Adrenal gland (tissue), 12 donors: ENCODE data around the gene SCFD2. TPM values are rescaled to one million over a fixed set of nuclear protein-coding genes. Genes with fewer than 3 reads are reported as not detected.
"Not testable (repeated sequence)": the region's sequence is repeated elsewhere in the genome, so short reads cannot be mapped to it uniquely, and the experiment has no call there.

Experiments
- DNase-seq, 7 donors: peaks; one replicate each; pipeline ENCODE4 v3.0.0-alpha.2; 2019 to 2020
- H3K27ac ChIP-seq, 5 donors: fragments of 200-600 bp; sonication (generic) in 4 of 5; 1 replicate in 3 of 5; 2 replicates in 2 of 5; pipeline versions ENCODE4 v1.5.1 to v1.8.0; 2016 to 2020; ENCODE audit warnings: mild to moderate bottlenecking in 1 of 5
- H3K27me3 ChIP-seq: fragments of 200-600 bp; 2 replicates; pipeline ENCODE4 v1.8.0; 2021
- H3K36me3 ChIP-seq, 2 donors: fragments of 200-600 bp; replicated peaks in 1 of 2; 1 replicate in 1 of 2; 2 replicates in 1 of 2; pipeline versions ENCODE4 v1.5.1 to v1.8.0; 2018 to 2022
- H3K4me1 ChIP-seq, 2 donors: fragments of 200-600 bp; replicated peaks in 1 of 2; 1 replicate in 1 of 2; 2 replicates in 1 of 2; pipeline versions ENCODE4 v1.5.1 to v1.8.0; 2018 to 2021
- H3K4me3 ChIP-seq, 4 donors: fragments of 200-600 bp; sonication (generic) in 3 of 4; one replicate each; pipeline ENCODE4 v1.5.1; 2016 to 2018
- H3K9me3 ChIP-seq, 3 donors: fragments of 200-600 bp; sonication (generic) in 1 of 3; replicated peaks in 1 of 3; 1 replicate in 2 of 3; 2 replicates in 1 of 3; pipeline versions ENCODE4 v1.5.1 to v1.8.0; 2016 to 2021
- CTCF ChIP-seq, 6 experiments: fragments of 450-650 bp in 4 of 6; fragments of 200-600 bp in 2 of 6; sonication (generic) in 1 of 6; IDR thresholded peaks; 1 replicate in 5 of 6; 2 replicates in 1 of 6; pipeline versions ENCODE4 v1.5.1 to v1.8.0; 2016 to 2021; ENCODE audit warnings: antibody characterized with exemption in 6 of 6, mild to moderate bottlenecking in 2 of 6, moderate library complexity in 1 of 6
- POLR2A ChIP-seq, 2 donors: fragments of 450-650 bp; IDR thresholded peaks; one replicate each; pipeline ENCODE4 v1.6.1; 2017; ENCODE audit warnings: antibody characterized with exemption in 2 of 2, mild to moderate bottlenecking in 2 of 2, moderate library complexity in 1 of 2
- WGBS, 4 donors: extraction: QIAGEN DNeasy Blood & Tissue Kit in 2 of 4; methylation state at CpG; one replicate each; pipeline versions ENCODE4 v1.1.5 to v1.1.7; 2013 to 2017; 5-methylcytosine and 5-hydroxymethylcytosine counted together
- intact Hi-C, 2 donors: fragments of 100-400 bp; cut with DNase I; formaldehyde crosslinking; loops; one replicate each; pipeline versions ENCODE4 v1.14.1 to v1.15.0; 2022 to 2023
- polyA plus RNA-seq, 3 donors: library from polyadenylated mRNA; stranded (reverse); fragments of 200-250 nt in 2 of 3; fragments of 350-450 nt in 1 of 3; fragmentation: Illumina TruSeq in 1 of 3; extraction: RNeasy Lipid Tissue Mini Kit (QIAGEN cat#74804) in 1 of 3; gene quantifications; one replicate each; pipeline ENCODE4 v1.2.3, GENCODE V29; 2013 to 2014
- total RNA-seq, 9 donors: library from RNA; depleted of rRNA in 4 of 9; stranded (reverse); fragments of >200 nt in 4 of 9; fragments of 120-200 nt in 1 of 9; fragmentation: NEBNext Ultra II Directional in 1 of 9; extraction: Animal tissue kit (Norgen Biotek cat#: 25700) in 1 of 9; gene quantifications; one replicate each; pipeline versions ENCODE4 v1.1.0 to v1.2.4, GENCODE V29; 2013 to 2023
- donor health status: healthy with polysubstance abuse.
- donor health status: Bipolar disorder and iron deficiency.
- donor health status: DM: yes; HTN: yes; CAD: no.
- donor health status: DM: no; HTN: no; CAD: no.
- donor health status: DM: no; HTN: no; CAD: no.
- donor health status: DM: yes; HTN: yes; CAD: no.

Gene SCFD2
- total and polyA plus RNA-seq, 12 donors = 5.2 to 34.9 (median 23.4) TPM

- Histone ChIP-seq H3K4me3 (no peak overlapping the region), H3K9me3 (no peaks in the 10 kb centered on the region), H3K4me1 (no peaks in the 10 kb centered on the region), H3K27ac (no peak overlapping the region), H3K36me3 (no peaks in the 10 kb centered on the region), H3K27me3 (no peaks in the 10 kb centered on the region)
- intact Hi-C loops = no loop called here
- DNase-seq = no peak
- WGBS, 4 donors = 93 to 96% (median 94%) methylated on average over 2 of the region's 2 CpGs
- TF ChIP-seq POLR2A (IDR thresholded peaks at IDR 0.05) (no peak), CTCF (IDR thresholded peaks at IDR 0.05) (no peak)
Observed at GRCh38 chr4:53040459-53040815, 325.4 kb downstream of the SCFD2 start.

GRCh38 chr4:53039741-53040458 is 326.0 kb downstream of the SCFD2 start:
- intact Hi-C loops = no loop called here
- WGBS, 4 donors = 68 to 81% (median 72%) methylated on average over 4 of the region's 4 CpGs

GRCh38 chr4:53037892-53038291 is 328.0 kb downstream of the SCFD2 start:
- no peaks in the 10 kb centered on the region for H3K36me3 ChIP-seq
- DNase-seq = no peak
- no peak overlapping the region for H3K27ac ChIP-seq
- WGBS, 4 donors = 65 to 73% (median 69%) methylated on average over 1 of the region's 1 CpG
- no peaks in the 10 kb centered on the region for H3K27me3 ChIP-seq
- TF ChIP-seq POLR2A (IDR thresholded peaks at IDR 0.05) = no peak
- no peak for TF ChIP-seq CTCF (IDR thresholded peaks at IDR 0.05)
- H3K4me3 ChIP-seq = no peak overlapping the region
- intact Hi-C loops = no loop called here
- no peaks in the 10 kb centered on the region for H3K4me1 ChIP-seq
- no peaks in the 10 kb centered on the region for H3K9me3 ChIP-seq

More at GRCh38 chr4:53039741-53040458, 326.0 kb downstream of the SCFD2 start:
- no peaks in the 10 kb centered on the region for H3K36me3 ChIP-seq
- H3K4me1 ChIP-seq = no peaks in the 10 kb centered on the region
- no peak for TF ChIP-seq CTCF (IDR thresholded peaks at IDR 0.05)
- TF ChIP-seq POLR2A (IDR thresholded peaks at IDR 0.05) = no peak
- H3K9me3 ChIP-seq = no peaks in the 10 kb centered on the region
- no peaks in the 10 kb centered on the region for H3K27me3 ChIP-seq
- DNase-seq = no peak
- H3K27ac ChIP-seq = no peak overlapping the region
- H3K4me3 ChIP-seq = no peak overlapping the region

- H3K27me3 ChIP-seq, intact Hi-C loops, H3K9me3 ChIP-seq, H3K4me3 ChIP-seq, H3K27ac ChIP-seq, H3K4me1 ChIP-seq, DNase-seq, H3K36me3 ChIP-seq: not testable (repeated sequence)
- WGBS, 4 donors = 83 to 92% (median 87%) methylated on average over 1 of the region's 1 CpG
Observed at GRCh38 chr4:53032908-53033307, 333.0 kb downstream of the SCFD2 start.

- peaks cover 11 to 19% of the 10 kb centered on the region in 2 donors for H3K4me1 ChIP-seq
- no peaks in the 10 kb centered on the region for H3K9me3 ChIP-seq
- DNase-seq = no peak
- H3K27ac ChIP-seq = no peak overlapping the region
- 78 to 97% (median 89%) methylated on average over 2 of the region's 2 CpGs for WGBS, 4 donors
- H3K36me3 ChIP-seq = no peaks in the 10 kb centered on the region
- intact Hi-C loops = no loop called here
- H3K4me3 ChIP-seq = no peak overlapping the region
- TF ChIP-seq CTCF (IDR thresholded peaks at IDR 0.05) = no peak
- TF ChIP-seq POLR2A (IDR thresholded peaks at IDR 0.05) = no peak
- no peaks in the 10 kb centered on the region for H3K27me3 ChIP-seq
Observed at GRCh38 chr4:53026233-53026632, 339.6 kb downstream of the SCFD2 start.
